Endometrial microvascular endothelial cells (primary cell): ENCODE results near the gene TIFAB. TPM values are rescaled to one million over a fixed set of nuclear protein-coding genes. Genes with fewer than 3 reads are reported as not detected.

Experiments used
- in situ Hi-C: cut with HindIII; loops from 2 replicates; pipeline ENCODE4 v1.10.0; 2017; ENCODE audit warnings: low sequenced_read_pairs, low pct_unique_long_range_greater_than_20kb; ENCODE audit errors: inconsistent ontology term
- total RNA-seq: library from RNA; depleted of rRNA; stranded (reverse); fragments of >200 nt; gene quantifications from one replicate; pipeline ENCODE4 v1.2.3, GENCODE V29; 2015; ENCODE audit errors: inconsistent ontology term

TIFAB gene
- total RNA-seq, 1 donor from 2014 or later = not detected

DNA sequence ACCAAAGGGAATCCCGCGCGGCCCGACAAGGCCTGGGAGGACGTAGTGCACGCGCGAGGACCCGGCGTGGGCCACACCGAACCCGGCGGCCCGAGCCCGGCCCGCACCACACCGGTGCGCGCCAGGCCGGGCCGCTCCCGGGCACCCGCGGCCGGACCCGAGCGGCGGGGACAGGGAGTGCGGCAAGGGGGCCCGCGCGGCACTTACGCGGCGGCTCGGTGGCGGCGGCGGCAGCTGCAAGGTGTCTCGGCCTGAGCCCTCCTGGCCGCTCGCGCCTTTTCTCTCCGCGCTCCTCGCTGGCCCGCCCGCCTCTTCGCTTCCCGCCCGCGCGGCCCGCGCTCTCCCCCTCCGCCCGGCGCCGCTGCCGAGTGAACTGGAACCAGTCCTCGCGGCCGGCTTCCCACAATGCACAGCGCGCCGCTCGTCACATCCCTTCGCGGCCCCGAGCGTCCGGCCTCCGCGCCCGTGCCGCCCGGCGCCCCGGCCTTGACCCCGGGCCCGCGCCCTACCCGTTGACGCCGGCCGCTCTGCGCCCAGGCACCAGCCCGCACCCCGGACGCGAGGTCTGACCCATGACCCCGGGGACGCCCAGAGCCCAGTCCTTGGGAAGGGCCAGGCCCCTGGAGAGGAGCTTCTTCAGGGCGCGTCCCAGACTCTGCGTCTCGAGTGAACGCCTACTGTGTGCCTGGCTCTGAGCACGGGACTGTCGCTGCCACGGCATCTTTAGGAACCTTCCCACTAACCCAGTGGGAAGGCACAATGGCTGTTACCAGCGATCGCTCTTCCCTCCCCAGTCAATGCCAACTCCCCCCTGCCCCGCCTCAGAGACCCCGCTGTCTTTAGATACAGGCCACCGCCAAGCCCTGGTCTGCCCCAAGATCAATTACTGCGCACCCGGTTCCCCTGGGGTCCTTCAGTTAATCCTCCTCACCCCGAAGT lies 53.0 kb downstream of the TIFAB start, which contains the start of gene MACROH2A1:
TSS of gene MACROH2A1 (minus strand) at position 377 of the 939 bp plus-strand sequence. CDS start 10,138 bp downstream, outside the sequence.
- in situ Hi-C loops = no loop called here

GRCh38 chr5:135398160-135398854 lies 53.8 kb downstream of the TIFAB start:
- in situ Hi-C loops = no loop called here

Other genes starting within 250 kb of the TIFAB start
- 139 TPM for gene MACROH2A1, start 53.1 kb downstream of the TIFAB start, total RNA-seq
- gene DCANP1, start 5.0 kb downstream of the TIFAB start, total RNA-seq = not detected
- not detected for gene NEUROG1, start 83.6 kb upstream of the TIFAB start, total RNA-seq
- not detected for gene CXCL14, start 126.6 kb upstream of the TIFAB start, total RNA-seq